Activated T-helper 1 cell treated with anti-CD3 and anti-CD28 coated beads, Interleukin-12 subunit alpha, Interleukin-12 subunit beta, Interleukin-2, Interleukin-4 antibody, amounts not matched to agents 30 ng/mL and 10 ng/mL and 1 ng/mL, durations not matched to agents 14 hours and 24 hours and 36 hours (primary cell): ENCODE measurements around the gene PITPNM1. TPM values are rescaled to one million over a fixed set of nuclear protein-coding genes. Genes with fewer than 3 reads are reported as not detected.

Experiments used
- DNase-seq: peaks from one replicate; pipeline ENCODE4 v3.0.0; 2021; ENCODE audit warnings: low spot score
- H3K27ac Mint-ChIP-seq: one replicate; pipeline ENCODE4 v1.8.0; 2021; ENCODE audit warnings: mild to moderate bottlenecking, mixed read lengths
- H3K27me3 Mint-ChIP-seq: one replicate; pipeline ENCODE4 v1.8.0; 2022; ENCODE audit warnings: mild to moderate bottlenecking, moderate library complexity, mixed read lengths; ENCODE audit not compliant: insufficient read depth
- H3K36me3 Mint-ChIP-seq: one replicate; pipeline ENCODE4 v1.8.0; 2021; ENCODE audit warnings: low read depth, mixed read lengths
- H3K4me1 Mint-ChIP-seq: one replicate; pipeline ENCODE4 v1.8.0; 2021; ENCODE audit warnings: low read depth, mixed read lengths
- H3K4me3 Mint-ChIP-seq: one replicate; pipeline ENCODE4 v1.8.0; 2021; ENCODE audit warnings: mild to moderate bottlenecking, moderate library complexity, mixed read lengths
- H3K9me3 Mint-ChIP-seq: one replicate; pipeline ENCODE4 v1.8.0; 2021; ENCODE audit warnings: mixed read lengths
- intact Hi-C: fragments of 100-400 bp; cut with micrococcal nuclease; formaldehyde crosslinking; loops from one replicate; pipeline ENCODE4 v1.15.1; 2024
- total RNA-seq: library from RNA; stranded (reverse); gene quantifications from 2 replicates; pipeline ENCODE4 v1.2.3, GENCODE V29; 2022

PITPNM1 gene
- total RNA-seq, 1 donor from 2014 or later: 138 TPM

DNA sequence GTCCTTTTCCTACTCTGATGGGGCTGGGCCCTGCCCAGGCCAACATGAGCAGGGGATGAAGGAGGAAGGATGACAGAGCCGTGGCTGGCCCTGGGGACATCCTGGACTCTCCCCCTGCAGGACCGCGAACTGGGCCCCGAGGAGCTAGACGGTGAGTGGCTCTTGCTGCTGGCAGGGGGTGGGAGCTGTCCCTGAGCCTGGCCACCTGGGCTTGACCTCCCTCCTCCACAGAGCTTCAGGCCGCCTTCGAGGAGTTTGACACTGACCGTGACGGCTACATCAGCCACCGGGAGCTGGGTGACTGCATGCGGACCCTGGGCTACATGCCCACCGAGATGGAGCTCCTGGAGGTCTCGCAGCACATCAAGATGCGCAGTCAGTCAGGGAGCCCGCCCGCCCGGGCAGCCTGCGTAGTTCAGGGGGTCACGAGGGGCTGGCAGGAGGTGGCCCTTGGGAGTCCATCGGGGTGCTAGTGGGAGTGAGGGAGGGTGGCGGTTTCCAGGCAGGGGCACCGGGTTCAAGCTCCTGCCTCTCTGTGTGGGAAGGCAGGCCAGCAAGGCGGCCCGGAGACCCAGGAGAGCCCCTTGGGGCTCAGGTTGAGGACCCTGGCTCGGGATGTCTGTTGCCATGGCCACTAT is 49.0 kb downstream of the PITPNM1 start:
- no peaks in the 10 kb centered on the region for H3K9me3 Mint-ChIP-seq
- no peaks in the 10 kb centered on the region for H3K4me1 Mint-ChIP-seq
- H3K27me3 Mint-ChIP-seq: peaks cover 4% of the 10 kb centered on the region
- DNase-seq: no peak
- H3K27ac Mint-ChIP-seq: no peak overlapping the region
- no peaks in the 10 kb centered on the region for H3K36me3 Mint-ChIP-seq
- H3K4me3 Mint-ChIP-seq: no peak overlapping the region
- intact Hi-C loops: no loop called here

- DNase-seq: no peak
- Mint-ChIP-seq H3K4me1 (no peaks in the 10 kb centered on the region), H3K27ac (no peak within 1 kb of the TSS), H3K27me3 (peaks cover 4% of the 10 kb centered on the region), H3K36me3 (no peaks in the 10 kb centered on the region), H3K9me3 (no peaks in the 10 kb centered on the region), H3K4me3 (no peak within 1 kb of the TSS)
- intact Hi-C loops: no loop called here
Measured at GRCh38 chr11:67455054-67455453, 50.1 kb downstream of the PITPNM1 start, which contains the start of gene CABP4. CABP4 (plus strand) TSS chr11:67455354; CDS start chr11:67455424, 70 bp downstream.

- Mint-ChIP-seq H3K36me3 (no peaks in the 10 kb centered on the region), H3K4me1 (peaks cover 4% of the 10 kb centered on the region), H3K9me3 (no peaks in the 10 kb centered on the region), H3K27me3 (peaks cover 7% of the 10 kb centered on the region), H3K27ac (no peak overlapping the region), H3K4me3 (no peak overlapping the region)
- no peak for DNase-seq
- intact Hi-C loops: no loop called here
Measured at GRCh38 chr11:67453816-67454732, 51.1 kb downstream of the PITPNM1 start.

- no peak within 1 kb of the TSS for H3K27ac Mint-ChIP-seq
- no peak for DNase-seq
- H3K9me3 Mint-ChIP-seq: no peaks in the 10 kb centered on the region
- H3K36me3 Mint-ChIP-seq: no peaks in the 10 kb centered on the region
- intact Hi-C loops: no loop called here
- peaks cover 3% of the 10 kb centered on the region for H3K27me3 Mint-ChIP-seq
- H3K4me1 Mint-ChIP-seq: peaks cover 10% of the 10 kb centered on the region
- no peak within 1 kb of the TSS for H3K4me3 Mint-ChIP-seq
Measured at GRCh38 chr11:67452141-67452952, 52.8 kb downstream of the PITPNM1 start, which contains the start of gene GPR152. GPR152 (minus strand) TSS chr11:67452729; CDS start chr11:67452724, 5 bp downstream.

GRCh38 chr11:67451658-67451976 is 53.5 kb downstream of the PITPNM1 start:
- no peak overlapping the region for H3K4me3 Mint-ChIP-seq
- no peak overlapping the region for H3K27ac Mint-ChIP-seq
- peaks cover 14% of the 10 kb centered on the region for H3K4me1 Mint-ChIP-seq
- intact Hi-C loops: no loop called here
- no peaks in the 10 kb centered on the region for H3K36me3 Mint-ChIP-seq
- no peak for DNase-seq
- H3K9me3 Mint-ChIP-seq: no peaks in the 10 kb centered on the region
- H3K27me3 Mint-ChIP-seq: peaks cover 3% of the 10 kb centered on the region

DNA sequence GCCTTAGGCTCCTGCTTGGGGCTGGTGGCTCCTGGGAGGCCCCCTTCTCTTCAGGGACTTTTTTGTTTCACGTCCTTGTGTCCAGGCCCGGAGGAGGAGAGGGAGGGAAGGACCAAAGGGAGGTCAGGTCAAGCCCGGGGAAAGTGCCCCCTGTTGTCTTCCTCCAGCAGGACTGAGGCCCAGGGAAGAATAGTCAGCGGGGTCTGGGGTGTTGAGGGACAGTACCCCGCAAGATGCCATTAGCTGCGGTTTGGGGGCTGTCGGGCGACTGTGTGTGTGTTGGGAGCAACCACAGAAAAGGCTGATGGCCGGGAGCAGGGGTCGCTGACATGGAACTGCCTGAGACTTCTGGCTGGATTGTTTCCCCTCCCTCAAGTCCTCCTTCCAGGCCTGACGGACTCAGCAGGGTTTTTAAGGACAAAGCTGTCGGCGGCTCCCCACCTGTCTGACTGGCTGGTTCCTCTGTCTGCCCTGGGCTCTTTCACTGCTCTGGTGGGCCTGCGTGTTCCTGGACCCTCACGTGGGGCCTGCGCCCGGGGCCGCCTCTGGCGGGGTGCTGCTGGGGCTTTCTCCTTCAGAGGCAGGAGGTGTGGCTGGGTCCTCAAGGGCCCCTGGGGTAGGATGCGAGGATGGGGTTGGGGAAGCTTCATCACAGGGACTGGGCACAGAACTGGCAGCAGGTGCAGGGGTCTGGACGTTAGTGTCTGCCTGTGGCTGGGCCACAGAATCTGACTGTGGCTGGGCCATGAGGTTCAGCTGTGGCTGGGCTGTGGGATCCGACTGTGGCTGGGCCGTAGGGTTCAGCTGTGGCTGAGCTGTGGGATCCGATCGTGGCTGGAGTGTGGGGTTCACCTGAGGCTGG is 54.1 kb downstream of the PITPNM1 start:
- H3K4me1 Mint-ChIP-seq: peaks cover 17% of the 10 kb centered on the region
- H3K27me3 Mint-ChIP-seq: peaks cover 3% of the 10 kb centered on the region
- intact Hi-C loops: no loop called here
- no peak overlapping the region for H3K4me3 Mint-ChIP-seq
- no peaks in the 10 kb centered on the region for H3K9me3 Mint-ChIP-seq
- no peaks in the 10 kb centered on the region for H3K36me3 Mint-ChIP-seq
- H3K27ac Mint-ChIP-seq: peak overlapping the region; percentile 7
- no peak for DNase-seq

GRCh38 chr11:67449116-67449844 is 55.9 kb downstream of the PITPNM1 start:
- no peaks in the 10 kb centered on the region for H3K36me3 Mint-ChIP-seq
- H3K4me1 Mint-ChIP-seq: peaks cover 32% of the 10 kb centered on the region
- no peak overlapping the region for H3K27ac Mint-ChIP-seq
- peaks cover 3% of the 10 kb centered on the region for H3K27me3 Mint-ChIP-seq
- H3K9me3 Mint-ChIP-seq: no peaks in the 10 kb centered on the region
- intact Hi-C loops: no loop called here
- DNase-seq: no peak
- H3K4me3 Mint-ChIP-seq: no peak overlapping the region

DNA sequence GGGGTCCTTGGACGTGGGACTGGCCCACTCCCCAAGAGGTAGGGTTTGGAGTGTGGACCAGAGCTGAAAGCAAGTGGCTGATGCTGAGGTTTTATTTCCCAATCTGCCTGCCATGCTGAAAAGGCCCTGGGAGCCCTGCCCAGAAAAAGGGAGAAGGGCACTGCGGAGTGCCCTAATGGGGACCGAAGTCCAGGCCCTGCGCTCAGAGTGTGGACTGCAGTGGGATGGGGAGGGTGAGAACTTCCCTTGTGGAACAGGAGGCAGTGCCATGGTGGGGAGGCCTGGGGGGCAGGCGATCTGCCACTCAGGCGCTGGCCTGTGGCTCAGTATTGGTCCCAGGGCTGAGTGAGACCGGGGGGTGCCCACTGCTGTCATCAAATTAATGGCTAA is 56.9 kb downstream of the PITPNM1 start:
- Mint-ChIP-seq H3K4me1 (peaks cover 32% of the 10 kb centered on the region), H3K27me3 (peaks cover 3% of the 10 kb centered on the region), H3K9me3 (no peaks in the 10 kb centered on the region), H3K27ac (no peak overlapping the region), H3K36me3 (no peaks in the 10 kb centered on the region), H3K4me3 (no peak overlapping the region)
- intact Hi-C loops: no loop called here
- DNase-seq: no peak

- peak overlapping the region; percentile 78 for H3K4me3 Mint-ChIP-seq
- peaks cover 40% of the 10 kb centered on the region for H3K4me1 Mint-ChIP-seq
- H3K36me3 Mint-ChIP-seq: no peaks in the 10 kb centered on the region
- DNase-seq: no peak
- peaks cover 3% of the 10 kb centered on the region for H3K27me3 Mint-ChIP-seq
- intact Hi-C loops: no loop called here
- no peaks in the 10 kb centered on the region for H3K9me3 Mint-ChIP-seq
- H3K27ac Mint-ChIP-seq: peak overlapping the region; percentile 91
Measured at GRCh38 chr11:67445515-67445914, 59.6 kb downstream of the PITPNM1 start.

DNA sequence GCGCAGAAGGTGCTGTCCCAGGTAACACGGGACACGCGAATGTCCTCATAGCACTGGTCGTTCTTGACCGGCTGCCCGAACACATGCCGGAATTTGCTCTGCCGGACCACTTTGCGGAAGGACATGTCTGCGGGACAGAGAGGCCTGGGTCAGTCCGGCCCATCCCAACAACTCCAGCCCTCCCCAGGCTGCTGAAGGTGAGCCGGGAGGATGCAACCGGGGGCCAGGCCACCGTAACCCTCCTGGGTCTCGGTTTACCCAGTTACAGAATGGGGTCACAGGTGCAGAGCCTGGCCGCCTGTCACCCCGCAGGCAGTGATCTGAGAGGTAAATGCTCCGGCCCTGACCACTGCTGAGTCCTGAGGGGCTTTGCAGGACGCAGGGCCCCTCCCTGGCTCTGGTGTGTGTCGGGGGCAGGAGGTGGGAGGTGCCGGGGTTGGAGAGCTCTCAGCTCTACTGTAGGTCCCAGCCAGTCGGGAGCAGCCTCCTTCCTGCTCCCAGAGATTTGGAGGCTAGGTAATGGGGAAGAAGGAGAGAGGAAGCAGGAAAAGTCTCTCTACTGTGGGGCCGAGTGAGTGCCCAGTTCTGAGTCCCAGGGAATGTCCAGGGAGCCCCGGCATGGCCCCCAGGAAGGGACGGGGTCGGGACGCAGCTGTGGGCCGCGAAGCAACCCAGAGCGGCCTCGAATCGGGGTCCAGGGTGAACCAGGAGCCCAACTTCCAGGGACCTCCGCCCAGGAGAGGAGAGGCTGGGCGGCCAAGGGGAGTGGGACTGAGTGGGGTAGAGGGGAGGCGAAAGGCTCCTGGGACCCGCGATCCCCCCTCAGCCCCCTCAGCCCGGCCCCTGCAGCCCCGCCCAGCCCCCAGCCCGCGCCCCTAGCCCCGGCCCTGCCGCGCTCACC is 62.4 kb downstream of the PITPNM1 start:
- no peak for DNase-seq
- Mint-ChIP-seq H3K27me3 (no peaks in the 10 kb centered on the region), H3K4me3 (peak overlapping the region; percentile 75), H3K27ac (peak overlapping the region; percentile 77), H3K9me3 (no peaks in the 10 kb centered on the region), H3K36me3 (peaks cover 10% of the 10 kb centered on the region), H3K4me1 (peaks cover 52% of the 10 kb centered on the region)
- intact Hi-C loops: loop anchor here (1.0 kb wide), 1 partner anchor 27 kb away; the partner anchor contains the start of gene TMEM134
